ENCODE results near the gene CACNA1I.

Gene CACNA1I

DNA sequence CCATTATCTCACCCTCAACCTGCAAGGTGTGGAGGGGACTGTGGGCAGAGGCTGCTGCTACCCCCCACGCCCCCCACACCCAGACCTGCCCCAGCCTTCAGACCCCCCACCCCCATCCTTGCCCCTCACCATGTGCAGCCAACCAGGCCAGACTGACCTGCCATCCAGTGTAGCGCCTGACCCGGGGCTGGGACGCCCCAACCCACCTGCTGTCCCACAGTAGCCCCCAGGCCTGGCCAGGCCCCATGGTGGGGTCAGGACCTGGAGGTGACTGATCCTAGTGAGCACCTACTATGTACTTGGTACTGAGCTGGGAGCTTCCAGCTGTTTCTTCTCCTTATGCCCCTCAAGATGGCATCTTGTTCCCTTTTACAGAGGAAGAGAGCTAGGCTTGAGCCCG, 113.1 kb downstream of the CACNA1I start:
- no peak for TF ChIP-seq POLR2A (IDR thresholded peaks at IDR 0.05; ENCODE audit: low read depth, low read length)
- TF ChIP-seq POLR2AphosphoS5 (IDR thresholded peaks at IDR 0.05; ENCODE audit: low read depth, low read length), result no peak
- TF ChIP-seq TAF1 (IDR thresholded peaks at IDR 0.05; ENCODE audit: borderline replicate concordance, low read depth, low read length), result no peak
- FAIRE-seq, result no peak
- no peak for DNase-seq (ENCODE audit: insufficient read length)

DNA sequence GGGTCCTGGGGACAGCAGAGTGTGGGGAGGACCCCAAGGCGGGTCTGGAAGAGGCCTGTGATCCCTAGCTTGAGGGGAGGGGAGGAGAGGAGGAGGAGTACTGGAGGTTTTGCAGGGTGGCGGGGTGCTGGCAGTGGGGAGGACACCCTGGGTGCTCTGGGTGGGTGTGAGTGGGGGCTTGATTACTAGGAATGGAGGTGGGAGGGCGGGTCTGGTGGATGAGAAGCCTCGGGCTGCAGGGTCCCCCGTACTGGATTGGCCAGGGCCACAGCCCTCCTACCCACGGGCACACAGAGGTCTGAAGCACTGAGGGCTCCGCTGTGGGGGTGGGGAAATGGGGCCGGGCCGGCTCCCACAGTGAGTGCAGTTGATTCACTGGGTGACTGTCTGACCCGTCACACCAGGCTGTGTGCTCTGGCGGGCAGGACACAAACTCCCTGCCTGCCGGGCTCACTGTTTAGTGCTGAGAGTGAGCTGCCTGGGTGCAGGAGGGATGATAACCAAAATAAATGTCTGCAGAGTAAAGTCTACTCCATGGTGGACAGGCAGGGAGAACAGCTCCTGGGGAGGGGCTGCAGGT, 114.2 kb downstream of the CACNA1I start:
- FAIRE-seq, result no peak
- TF ChIP-seq POLR2A (IDR thresholded peaks at IDR 0.05; ENCODE audit: low read depth, low read length), result no peak
- TF ChIP-seq TAF1 (IDR thresholded peaks at IDR 0.05; ENCODE audit: borderline replicate concordance, low read depth, low read length), result no peak
- no peak for TF ChIP-seq POLR2AphosphoS5 (IDR thresholded peaks at IDR 0.05; ENCODE audit: low read depth, low read length)
- DNase-seq (ENCODE audit: insufficient read length), result no peak

DNA sequence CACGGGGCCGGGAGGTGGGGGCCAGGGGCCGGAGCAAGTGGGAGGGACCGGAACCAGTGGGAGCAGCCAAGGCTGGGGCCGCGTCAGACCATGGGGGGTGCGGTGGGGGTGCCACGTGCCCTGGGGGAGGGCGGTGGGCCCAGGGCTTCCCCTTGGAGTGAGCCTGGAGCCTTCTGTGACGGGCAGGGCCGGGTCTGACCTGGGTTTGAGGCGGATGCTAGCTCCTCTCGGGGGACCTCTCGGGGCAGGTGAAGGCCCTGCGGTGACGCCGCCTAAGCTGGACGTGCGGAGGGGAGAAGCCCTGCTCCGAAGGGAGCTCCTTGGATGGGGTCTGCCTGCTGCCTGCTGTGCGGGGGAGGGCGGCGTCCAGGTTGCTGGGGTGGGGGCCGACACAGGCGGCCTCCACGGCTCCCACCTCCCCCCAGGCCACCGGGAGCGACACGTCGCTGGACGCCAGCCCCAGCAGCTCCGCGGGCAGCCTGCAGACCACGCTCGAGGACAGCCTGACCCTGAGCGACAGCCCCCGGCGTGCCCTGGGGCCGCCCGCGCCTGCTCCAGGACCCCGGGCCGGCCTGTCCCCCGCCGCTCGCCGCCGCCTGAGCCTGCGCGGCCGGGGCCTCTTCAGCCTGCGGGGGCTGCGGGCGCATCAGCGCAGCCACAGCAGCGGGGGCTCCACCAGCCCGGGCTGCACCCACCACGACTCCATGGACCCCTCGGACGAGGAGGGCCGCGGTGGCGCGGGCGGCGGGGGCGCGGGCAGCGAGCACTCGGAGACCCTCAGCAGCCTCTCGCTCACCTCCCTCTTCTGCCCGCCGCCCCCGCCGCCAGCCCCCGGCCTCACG, 115.0 kb downstream of the CACNA1I start:
- FAIRE-seq (no peak), DNase-seq (ENCODE audit: insufficient read length) (no peak)
- no peak for TF ChIP-seq TAF1 (IDR thresholded peaks at IDR 0.05; ENCODE audit: borderline replicate concordance, low read depth, low read length)
- TF ChIP-seq POLR2AphosphoS5 (IDR thresholded peaks at IDR 0.05; ENCODE audit: low read depth, low read length), result no peak
- no peak for TF ChIP-seq POLR2A (IDR thresholded peaks at IDR 0.05; ENCODE audit: low read depth, low read length)

GRCh38 chr22:39686178-39686620, 115.6 kb downstream of the CACNA1I start:
- no peak for FAIRE-seq

DNA sequence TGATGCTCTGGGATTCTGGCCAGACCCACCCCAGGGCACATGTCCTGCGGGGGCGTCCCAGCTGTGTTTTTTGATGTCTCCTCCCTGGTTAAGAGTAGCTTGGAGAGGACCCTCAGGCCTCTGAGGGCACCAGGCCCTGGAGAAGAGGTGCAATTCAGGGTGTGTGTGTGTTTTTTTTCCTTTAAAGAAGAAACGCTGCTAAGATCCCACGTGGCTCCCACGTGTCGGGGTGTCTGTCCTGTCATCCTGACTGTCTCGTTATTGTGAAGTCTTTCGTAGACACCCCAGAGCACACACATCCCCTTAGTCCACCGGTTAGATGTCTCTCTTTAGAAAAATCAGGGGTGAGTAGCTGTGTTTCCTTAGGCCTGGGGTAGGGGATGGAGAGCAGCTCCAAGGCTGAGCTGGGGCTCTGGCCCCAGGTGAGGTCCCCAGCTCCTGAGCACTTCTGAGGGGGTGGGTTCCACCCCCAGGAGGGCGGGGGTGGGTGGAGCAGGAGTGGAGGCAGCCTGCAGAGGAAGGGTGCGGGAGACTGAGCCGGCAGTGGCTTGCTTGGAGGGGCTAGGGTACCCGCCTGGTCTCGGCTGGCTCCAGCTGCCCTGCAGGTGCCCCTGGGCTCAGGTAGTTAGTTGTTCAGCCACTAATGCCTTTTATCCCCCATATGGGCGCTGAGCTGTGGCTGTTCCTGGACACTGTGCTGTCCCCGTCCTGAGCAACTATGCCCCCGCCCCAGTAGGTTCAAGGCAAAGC, 116.4 kb downstream of the CACNA1I start:
- no peak for FAIRE-seq
- TF ChIP-seq POLR2AphosphoS5 (IDR thresholded peaks at IDR 0.05; ENCODE audit: low read depth, low read length) (no peak), POLR2A (IDR thresholded peaks at IDR 0.05; ENCODE audit: low read depth, low read length) (no peak), TAF1 (IDR thresholded peaks at IDR 0.05; ENCODE audit: borderline replicate concordance, low read depth, low read length) (no peak)

More at GRCh38 chr22:39686178-39686620, 115.6 kb downstream of the CACNA1I start:
- DNase-seq (ENCODE audit: insufficient read length), result no peak
- TF ChIP-seq POLR2A (IDR thresholded peaks at IDR 0.05; ENCODE audit: low read depth, low read length) (no peak), TAF1 (IDR thresholded peaks at IDR 0.05; ENCODE audit: borderline replicate concordance, low read depth, low read length) (no peak), POLR2AphosphoS5 (IDR thresholded peaks at IDR 0.05; ENCODE audit: low read depth, low read length) (no peak)

DNA sequence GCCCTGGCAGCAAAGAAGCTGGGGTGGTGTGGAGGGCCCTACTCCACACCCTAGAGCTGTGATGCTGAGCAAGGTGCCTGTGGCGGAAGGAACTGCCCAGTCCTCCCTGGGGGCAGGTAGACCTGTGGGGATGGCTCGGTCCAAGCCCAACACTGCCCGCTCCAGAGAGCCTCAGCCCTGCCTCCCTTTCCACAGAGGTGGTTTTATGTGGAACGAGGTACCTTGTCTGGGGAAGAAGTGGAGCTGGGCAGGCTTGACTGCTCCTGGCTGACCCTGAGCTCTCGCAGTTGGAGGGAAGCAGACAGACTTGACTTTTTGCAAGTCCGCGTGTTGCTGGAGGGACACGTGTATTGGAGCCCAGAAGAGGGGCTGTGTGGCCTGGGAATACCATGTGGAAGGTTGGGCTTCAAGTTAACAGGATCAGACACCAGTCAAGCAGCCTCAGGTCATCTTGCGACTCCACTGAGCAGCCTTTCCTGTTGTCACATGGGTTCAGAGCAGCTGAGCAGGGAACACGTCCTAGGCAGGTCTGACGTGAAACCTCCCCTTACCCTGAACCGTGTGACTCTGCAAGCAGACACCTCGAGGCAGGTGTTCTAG, 117.7 kb downstream of the CACNA1I start:
- FAIRE-seq, result no peak
- TF ChIP-seq TAF1 (IDR thresholded peaks at IDR 0.05; ENCODE audit: borderline replicate concordance, low read depth, low read length), result no peak
- TF ChIP-seq POLR2AphosphoS5 (IDR thresholded peaks at IDR 0.05; ENCODE audit: low read depth, low read length), result no peak
- no peak for TF ChIP-seq POLR2A (IDR thresholded peaks at IDR 0.05; ENCODE audit: low read depth, low read length)
- DNase-seq (ENCODE audit: insufficient read length), result no peak

More for the DNA sequence above, 116.4 kb downstream of the CACNA1I start:
- no peak for DNase-seq (ENCODE audit: insufficient read length)

GRCh38 chr22:39689421-39689820, 118.9 kb downstream of the CACNA1I start:
- DNase-seq (ENCODE audit: insufficient read length), result no peak
- TF ChIP-seq POLR2AphosphoS5 (IDR thresholded peaks at IDR 0.05; ENCODE audit: low read depth, low read length) (no peak), TAF1 (IDR thresholded peaks at IDR 0.05; ENCODE audit: borderline replicate concordance, low read depth, low read length) (no peak), POLR2A (IDR thresholded peaks at IDR 0.05; ENCODE audit: low read depth, low read length) (no peak)
- no peak for FAIRE-seq

- TF ChIP-seq TAF1 (IDR thresholded peaks at IDR 0.05; ENCODE audit: borderline replicate concordance, low read depth, low read length) (no peak), POLR2AphosphoS5 (IDR thresholded peaks at IDR 0.05; ENCODE audit: low read depth, low read length) (no peak), POLR2A (IDR thresholded peaks at IDR 0.05; ENCODE audit: low read depth, low read length) (no peak)
- DNase-seq (ENCODE audit: insufficient read length) (no peak), FAIRE-seq (no peak)
Measured at GRCh38 chr22:39690881-39691605, 120.5 kb downstream of the CACNA1I start.

GRCh38 chr22:39693943-39694500, 123.5 kb downstream of the CACNA1I start:
- FAIRE-seq, result no peak
- no peak for TF ChIP-seq POLR2A (IDR thresholded peaks at IDR 0.05; ENCODE audit: low read depth, low read length)
- TF ChIP-seq TAF1 (IDR thresholded peaks at IDR 0.05; ENCODE audit: borderline replicate concordance, low read depth, low read length), result no peak
- no peak for TF ChIP-seq POLR2AphosphoS5 (IDR thresholded peaks at IDR 0.05; ENCODE audit: low read depth, low read length)
- DNase-seq (ENCODE audit: insufficient read length), result no peak

- DNase-seq (ENCODE audit: insufficient read length) (no peak), FAIRE-seq (no peak)
Measured at GRCh38 chr22:39697790-39698430, 127.4 kb downstream of the CACNA1I start.

More at GRCh38 chr22:39697790-39698430, 127.4 kb downstream of the CACNA1I start:
- TF ChIP-seq POLR2A (IDR thresholded peaks at IDR 0.05; ENCODE audit: low read depth, low read length) (no peak), POLR2AphosphoS5 (IDR thresholded peaks at IDR 0.05; ENCODE audit: low read depth, low read length) (no peak)
